Measurements from ENCODE around the gene OR2AE1.

Gene OR2AE1

GRCh38 chr7:99835189-99835588, 41.6 kb downstream of the OR2AE1 start:
- TF ChIP-seq, protein P1, sequence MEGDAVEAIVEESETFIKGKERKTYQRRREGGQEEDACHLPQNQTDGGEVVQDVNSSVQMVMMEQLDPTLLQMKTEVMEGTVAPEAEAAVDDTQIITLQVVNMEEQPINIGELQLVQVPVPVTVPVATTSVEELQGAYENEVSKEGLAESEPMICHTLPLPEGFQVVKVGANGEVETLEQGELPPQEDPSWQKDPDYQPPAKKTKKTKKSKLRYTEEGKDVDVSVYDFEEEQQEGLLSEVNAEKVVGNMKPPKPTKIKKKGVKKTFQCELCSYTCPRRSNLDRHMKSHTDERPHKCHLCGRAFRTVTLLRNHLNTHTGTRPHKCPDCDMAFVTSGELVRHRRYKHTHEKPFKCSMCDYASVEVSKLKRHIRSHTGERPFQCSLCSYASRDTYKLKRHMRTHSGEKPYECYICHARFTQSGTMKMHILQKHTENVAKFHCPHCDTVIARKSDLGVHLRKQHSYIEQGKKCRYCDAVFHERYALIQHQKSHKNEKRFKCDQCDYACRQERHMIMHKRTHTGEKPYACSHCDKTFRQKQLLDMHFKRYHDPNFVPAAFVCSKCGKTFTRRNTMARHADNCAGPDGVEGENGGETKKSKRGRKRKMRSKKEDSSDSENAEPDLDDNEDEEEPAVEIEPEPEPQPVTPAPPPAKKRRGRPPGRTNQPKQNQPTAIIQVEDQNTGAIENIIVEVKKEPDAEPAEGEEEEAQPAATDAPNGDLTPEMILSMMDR (conservative IDR thresholded peaks at IDR 0.05), result no peak
- TF ChIP-seq ZFX (IDR thresholded peaks at IDR 0.05), result no peak

GRCh38 chr7:99834382-99834781, 42.5 kb downstream of the OR2AE1 start:
- TF ChIP-seq, protein P1 (conservative IDR thresholded peaks at IDR 0.05), result no peak
- no peak for TF ChIP-seq ZFX (IDR thresholded peaks at IDR 0.05)
- no peak overlapping the region for H3K27ac ChIP-seq

More at GRCh38 chr7:99835189-99835588, 41.6 kb downstream of the OR2AE1 start:
- H3K27ac ChIP-seq, result no peak overlapping the region

GRCh38 chr7:99833289-99833877, 43.5 kb downstream of the OR2AE1 start:
- TF ChIP-seq, protein P1 (conservative IDR thresholded peaks at IDR 0.05), result no peak
- no peak for TF ChIP-seq ZFX (IDR thresholded peaks at IDR 0.05)
- no peak overlapping the region for H3K27ac ChIP-seq

DNA sequence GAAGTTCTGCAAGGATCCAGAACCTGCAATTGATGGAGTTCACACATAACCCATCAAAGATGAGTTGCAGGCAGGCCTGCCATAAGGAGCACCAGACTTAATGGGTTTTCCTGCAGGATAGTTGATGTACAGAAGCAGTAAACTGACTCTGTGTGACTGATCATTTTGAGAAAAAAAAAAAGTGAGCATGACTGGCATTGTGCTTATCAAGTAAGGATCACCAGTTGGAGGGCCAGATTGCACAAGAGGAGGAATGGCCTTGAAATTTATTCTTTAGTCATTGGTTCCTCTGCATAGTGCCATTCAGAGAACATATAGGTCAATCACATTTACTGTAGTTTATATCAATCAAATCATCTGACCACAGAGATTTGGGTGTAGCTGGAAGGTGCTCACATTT, 45.2 kb downstream of the OR2AE1 start:
- TF ChIP-seq ZFX (IDR thresholded peaks at IDR 0.05), result no peak
- TF ChIP-seq, protein P1 (conservative IDR thresholded peaks at IDR 0.05), result no peak
- no peak overlapping the region for H3K27ac ChIP-seq

GRCh38 chr7:99829524-99830160, 47.2 kb downstream of the OR2AE1 start:
- TF ChIP-seq, protein P1 (conservative IDR thresholded peaks at IDR 0.05), result no peak
- TF ChIP-seq ZFX (IDR thresholded peaks at IDR 0.05), result no peak
- H3K27ac ChIP-seq, result no peak overlapping the region

DNA sequence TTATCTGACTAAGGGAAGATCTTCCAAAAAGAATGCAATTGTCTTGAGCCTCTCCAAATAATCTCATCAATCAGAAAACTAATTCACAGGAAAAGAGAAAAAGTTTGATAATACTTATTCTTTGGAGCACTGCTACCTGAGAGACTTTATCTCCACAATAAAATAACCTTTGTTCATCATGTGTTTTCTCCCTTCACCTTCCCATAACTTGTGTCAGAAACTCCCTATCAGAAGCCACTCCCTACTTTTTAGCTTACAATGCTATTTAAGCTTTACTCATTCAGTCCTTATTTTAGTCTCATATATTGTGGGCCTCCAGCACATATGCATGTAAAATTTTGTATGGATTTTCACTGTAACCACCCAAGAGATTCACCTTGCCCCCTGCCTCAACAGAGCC, 48.0 kb downstream of the OR2AE1 start:
- TF ChIP-seq ZFX (IDR thresholded peaks at IDR 0.05), result no peak
- TF ChIP-seq, protein P1 (conservative IDR thresholded peaks at IDR 0.05), result no peak
- H3K27ac ChIP-seq, result peak overlapping the region; percentile 76

DNA sequence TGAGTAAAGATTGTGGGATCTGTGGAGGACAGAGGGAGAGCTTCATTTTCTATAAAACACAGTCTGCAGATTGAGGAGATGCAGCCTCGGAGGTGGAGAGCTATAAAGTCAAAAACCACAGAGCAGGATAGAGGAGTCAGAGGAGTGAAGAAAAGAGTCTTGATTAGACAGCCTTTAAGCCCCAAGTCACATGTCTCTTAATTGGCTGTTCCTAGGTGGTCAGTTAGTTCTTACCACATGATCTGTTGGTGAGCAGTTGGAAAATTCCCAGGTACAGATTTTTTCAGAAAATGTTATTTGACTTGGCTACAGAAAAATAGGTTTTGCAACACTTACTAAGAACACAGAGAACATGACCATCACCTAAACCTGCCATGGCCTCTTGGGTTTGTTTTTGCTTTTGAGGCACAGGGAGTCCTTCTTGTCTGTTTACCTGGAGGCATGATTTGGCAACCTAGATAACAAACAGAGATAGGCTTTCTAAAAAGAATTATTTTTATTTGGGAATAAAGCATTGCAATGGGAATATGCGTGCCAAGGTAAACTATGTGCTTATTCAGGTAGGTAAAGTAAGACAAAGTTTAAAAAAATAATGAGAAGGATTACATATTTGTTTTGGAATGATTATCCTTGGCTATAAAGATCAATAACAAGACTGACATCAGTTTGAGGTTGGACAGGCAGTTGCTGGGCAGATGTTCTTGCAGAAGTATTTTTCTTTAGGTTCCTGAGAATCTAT, 49.6 kb downstream of the OR2AE1 start:
- peak overlapping the region; percentile 89 for H3K27ac ChIP-seq
- TF ChIP-seq ZFX (IDR thresholded peaks at IDR 0.05), result no peak
- TF ChIP-seq, protein P1 (conservative IDR thresholded peaks at IDR 0.05), result no peak

All from C4-2B (cell line).